Iris pigment epithelial cell (primary cell): ENCODE data around the gene TMEM158.

ENCODE experiments used
- DNase-seq: peaks from one replicate; pipeline ENCODE4 v3.0.0-alpha.2; 2011; ENCODE audit warnings: low read depth

Gene TMEM158

DNA sequence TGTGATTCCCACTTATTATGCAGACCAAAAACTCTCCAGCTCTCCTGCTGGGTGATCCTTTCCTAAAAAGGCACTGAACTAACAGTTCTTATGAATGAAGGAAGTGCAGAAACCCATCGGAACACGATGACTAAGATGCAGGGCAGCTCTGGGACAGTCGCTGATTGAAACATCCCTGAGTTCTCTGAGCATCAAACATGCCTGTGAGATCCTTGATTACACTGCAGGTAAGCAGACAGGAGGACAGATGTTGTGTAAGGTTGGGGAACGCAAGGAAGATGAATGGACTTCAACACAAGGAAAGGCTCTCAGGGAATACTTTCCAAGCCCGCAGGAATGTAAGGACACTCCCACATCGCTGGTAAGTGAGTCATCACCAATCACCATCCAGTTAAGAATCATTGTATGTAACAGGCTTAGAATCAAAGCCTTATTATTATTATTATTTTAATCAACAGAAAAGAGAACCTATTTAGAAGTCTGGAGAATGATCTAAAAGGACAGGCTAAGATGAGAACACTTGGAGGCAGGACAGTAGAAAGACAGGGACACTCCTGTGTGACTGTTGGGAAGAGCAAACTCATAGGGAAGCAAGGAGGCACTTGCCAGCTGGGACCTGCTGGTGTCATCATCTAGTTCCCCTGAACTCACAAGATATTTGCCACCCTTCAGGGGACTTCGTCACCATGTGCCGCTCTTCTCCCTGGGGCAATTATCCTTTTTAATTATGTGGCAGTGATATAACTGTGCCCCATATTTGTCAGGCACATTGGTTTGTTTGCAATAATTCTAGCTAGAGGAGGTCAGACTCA is 26.0 kb downstream of the TMEM158 start:
- DNase-seq = peak; percentile 88

DNA sequence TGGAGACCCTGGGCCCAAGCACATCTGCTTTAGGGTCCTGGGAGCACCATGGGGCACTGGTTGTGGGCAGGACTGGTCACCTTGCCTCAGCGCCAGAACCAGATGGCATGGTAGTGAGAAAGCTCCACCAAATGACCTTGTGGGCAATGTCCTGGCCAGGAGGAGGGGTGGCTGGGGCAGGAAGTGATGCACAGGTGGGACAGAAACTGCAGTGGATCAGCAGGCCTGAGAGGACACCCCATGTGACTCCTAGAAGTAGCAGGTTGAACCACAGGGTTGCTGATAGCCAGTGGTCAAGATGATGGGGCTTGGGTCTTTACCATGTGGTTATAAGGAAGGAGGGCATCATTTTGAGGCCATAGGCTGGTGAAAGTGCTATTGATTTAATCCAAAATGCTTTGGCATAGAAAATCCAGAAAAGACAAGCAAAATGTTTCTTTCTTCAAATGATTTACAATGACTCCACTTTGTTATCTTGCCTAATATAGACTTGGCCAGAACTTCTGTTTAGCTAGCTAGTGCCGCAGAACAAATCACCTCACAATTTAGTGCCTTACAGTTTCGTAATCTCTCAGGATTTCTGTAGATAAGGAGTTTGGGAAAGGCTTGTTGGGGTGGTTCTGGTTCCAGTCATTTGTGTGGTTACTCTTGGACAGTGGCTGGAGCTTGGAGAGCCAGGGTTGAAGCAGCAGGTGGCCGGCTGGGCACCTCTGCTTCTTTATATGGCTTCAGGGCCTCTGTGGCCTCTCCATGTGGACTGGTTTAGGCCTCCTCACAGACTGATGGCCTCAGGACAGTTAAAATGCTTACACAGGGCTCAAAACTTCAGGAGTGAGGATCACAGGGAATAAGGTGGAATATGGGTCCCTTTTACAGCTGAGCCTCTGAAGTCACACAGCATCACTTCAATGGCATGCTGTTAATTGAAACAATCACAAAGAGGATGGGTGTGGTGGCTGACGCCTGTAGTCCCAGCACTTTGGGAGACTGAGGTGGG is 27.5 kb downstream of the TMEM158 start:
- DNase-seq = peak; percentile 24

DNA sequence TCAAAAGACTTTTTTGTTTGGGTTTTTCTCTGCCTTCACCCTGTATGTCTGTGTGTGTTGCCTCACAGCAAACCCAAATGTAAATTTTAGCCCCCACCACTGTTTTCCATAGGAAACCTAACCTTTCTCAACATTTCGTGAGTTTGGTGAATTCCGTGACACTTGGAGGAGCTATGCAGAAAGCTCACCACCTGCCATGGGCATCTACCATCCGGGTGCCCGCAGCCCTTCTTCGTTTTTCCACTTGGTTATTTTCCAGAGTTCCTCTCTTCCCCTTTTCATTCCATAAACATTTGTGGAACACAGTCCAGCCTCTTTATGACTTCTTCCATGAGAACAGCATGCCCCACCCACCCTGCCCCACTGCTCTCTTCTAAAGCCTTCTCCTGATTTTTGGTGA is 31.3 kb downstream of the TMEM158 start:
- DNase-seq = no peak

DNA sequence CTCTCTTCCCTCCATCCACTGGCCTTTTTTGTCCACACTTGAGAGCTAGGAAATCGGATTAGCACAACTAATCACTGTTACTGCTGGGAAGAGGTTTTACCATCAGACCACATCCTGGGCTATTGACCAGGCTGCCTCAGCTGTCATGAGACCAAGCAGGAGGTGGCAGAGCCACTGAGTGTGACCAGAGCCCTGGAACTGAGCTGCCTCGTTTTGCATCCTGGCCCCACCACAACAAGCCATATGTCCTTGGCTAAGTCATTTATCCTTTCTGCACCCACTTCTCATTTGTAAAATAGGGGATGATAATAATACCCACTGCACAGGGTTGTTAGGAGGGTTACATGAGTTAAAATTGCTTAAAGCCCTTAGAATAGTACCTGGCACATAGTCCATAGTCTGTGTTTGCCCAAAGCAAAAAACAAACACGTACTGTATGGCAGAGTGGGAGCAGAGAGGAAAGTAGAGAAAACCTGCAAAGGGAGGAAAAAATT is 34.1 kb downstream of the TMEM158 start:
- DNase-seq = no peak

DNA sequence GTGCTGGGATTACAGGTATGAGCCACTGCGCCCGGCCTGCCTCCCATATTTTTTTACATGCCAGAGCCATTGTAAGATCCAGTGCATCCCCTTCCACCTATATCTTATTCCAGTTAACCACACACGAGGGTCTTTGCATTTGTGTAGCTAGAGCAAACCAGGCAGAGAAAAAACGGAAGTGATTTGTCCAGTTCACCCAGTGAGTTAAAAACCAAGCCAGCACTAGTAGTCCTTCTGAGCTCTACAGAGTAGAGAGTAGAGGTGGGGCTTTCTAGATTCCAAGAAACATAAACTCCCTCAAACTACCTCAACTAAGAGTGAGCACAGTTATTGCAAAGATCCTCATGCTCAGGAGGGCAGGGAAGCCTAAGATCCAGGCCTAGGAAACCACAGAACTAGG is 34.7 kb downstream of the TMEM158 start:
- no peak for DNase-seq

DNA sequence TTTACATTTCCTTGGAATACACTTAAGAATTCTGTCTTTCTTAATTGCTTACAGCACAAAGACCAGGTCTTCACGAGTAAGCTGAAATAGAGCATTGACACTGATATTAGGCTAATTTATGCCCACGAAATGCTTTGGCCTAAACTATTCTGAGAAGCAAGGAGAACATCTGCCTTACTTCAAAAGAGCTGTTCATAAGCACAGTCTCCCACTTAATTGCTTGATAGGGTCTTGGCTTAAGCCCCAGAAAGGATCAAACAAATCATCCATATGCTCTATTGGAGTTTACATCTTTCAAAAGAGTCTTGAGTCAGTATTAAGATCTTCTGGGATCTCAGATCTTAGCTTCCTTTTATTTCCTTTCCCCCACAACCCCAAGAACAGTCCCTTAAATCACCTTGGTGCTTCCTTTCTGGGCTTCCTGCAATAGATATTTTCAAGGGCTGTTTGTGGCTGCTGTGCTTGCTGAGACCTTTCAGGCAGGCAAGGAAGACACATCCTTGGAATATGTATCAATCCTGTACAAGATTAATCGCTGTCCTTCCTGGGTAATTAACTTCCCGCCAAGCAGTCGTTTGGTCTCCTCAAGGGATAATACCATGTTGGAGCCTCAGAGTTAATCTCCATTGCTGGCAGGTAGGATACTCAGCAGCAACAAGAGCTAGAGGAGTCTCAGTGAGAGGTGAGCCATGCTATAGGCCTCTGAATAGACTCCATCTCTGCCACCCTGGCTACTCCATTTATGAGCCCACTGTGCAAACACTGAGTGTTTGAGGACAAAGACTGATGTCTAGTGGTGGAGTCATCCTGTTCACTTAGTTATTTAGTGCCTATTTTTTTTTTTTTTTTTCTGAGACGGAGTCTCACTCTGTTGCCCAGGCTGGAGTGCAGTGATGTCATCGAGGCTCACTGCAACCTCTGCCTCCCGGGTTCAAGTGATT is 37.1 kb downstream of the TMEM158 start:
- no peak for DNase-seq

DNA sequence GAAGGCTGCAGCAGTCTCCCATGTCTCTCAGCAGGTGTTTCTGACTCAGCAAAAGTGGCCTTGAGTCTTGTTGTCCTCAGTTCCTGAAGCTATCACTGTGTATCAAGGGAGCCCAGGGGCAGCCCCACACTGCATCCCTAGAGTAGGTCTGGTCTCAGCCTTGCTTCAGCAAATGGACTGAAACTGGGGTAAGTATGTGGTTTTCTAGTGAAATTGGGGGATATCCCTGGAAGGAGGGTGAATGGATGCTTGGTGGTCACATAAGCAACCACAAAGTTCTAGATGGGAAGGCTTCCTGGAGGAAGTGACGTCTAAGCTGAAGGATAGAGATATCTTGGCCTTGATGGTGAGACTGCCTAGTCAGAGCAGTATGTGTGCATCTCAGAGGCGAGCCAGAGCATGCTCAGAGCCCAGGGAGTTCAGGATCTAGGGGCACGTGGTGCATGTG is 38.4 kb downstream of the TMEM158 start:
- no peak for DNase-seq

DNA sequence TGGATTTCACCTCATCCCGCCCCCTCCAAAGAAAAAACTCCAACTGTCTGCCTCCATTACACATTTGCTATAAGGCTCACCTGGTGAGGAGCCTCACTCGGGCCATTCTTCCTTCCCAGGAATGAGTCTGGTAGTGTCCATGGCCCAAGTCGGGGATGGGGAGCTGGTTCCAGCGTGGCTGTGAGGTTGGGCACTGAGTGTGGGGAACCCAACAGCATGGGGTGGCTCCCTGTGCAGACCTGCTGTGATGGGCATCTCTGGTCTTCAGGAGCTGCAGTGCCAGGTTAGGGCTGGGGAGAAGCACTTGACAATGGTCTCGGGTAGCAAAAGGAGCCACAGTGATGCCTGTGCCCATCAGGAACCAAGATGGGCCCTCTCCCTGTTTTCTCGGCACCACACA is 39.2 kb downstream of the TMEM158 start:
- DNase-seq = no peak

DNA sequence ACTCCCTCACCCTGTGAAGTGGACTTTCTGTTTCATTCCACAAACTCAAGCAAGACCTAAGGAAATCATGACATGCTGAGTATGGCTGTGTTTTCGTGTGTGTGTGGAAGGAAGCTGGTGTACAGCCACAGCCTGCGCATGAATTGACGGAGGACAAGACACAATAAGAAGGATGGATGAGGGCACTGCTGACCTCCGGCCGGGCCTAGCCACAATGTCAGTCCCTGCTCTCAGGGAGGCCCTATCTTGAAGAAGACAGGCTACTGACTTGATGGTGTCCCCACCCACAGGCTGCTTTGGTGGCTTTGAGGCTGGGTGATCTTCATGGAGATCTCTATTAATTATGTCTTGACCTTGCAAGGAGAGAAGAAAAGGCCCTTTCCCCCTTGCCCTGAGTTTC is 40.6 kb downstream of the TMEM158 start:
- no peak for DNase-seq

DNA sequence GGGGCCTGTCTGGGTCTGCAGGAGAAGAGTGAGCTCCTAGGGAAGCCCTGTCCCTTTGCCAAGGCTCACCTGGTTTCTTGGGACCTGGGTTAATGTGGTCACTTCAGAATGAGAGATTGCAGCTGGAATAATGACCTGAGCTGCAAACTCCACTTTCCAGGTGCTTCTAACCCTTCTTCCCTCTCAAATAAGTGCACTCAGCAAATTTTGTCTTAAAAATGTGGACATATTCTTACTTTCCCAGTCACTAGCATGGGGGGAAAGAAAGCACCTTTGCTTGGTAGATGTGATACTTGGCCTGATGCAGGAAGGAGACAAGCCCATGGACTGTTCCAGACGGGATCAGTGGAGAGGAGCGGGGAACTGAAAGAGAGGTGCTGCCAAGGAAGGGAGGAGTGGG is 41.0 kb downstream of the TMEM158 start:
- no peak for DNase-seq

DNA sequence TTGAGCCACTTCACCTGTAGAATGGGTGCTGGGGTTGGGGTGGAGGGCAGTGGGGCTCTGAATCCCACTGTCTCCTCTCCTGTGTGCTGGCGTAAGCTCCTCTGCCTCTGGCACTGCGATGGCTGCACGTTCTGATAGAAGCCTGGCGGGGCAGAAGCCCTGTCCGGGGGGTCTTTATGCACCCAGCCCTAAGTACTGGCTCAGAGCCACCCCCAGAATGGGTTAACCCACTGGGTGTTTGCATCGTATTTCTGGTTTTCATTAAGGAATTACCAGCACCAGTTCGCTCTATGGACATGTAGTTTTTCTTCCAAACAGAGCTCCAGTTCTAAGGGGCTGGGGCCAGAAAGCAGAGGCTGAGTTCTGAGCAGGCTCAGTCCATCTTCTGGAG is 42.2 kb downstream of the TMEM158 start:
- DNase-seq = no peak

DNA sequence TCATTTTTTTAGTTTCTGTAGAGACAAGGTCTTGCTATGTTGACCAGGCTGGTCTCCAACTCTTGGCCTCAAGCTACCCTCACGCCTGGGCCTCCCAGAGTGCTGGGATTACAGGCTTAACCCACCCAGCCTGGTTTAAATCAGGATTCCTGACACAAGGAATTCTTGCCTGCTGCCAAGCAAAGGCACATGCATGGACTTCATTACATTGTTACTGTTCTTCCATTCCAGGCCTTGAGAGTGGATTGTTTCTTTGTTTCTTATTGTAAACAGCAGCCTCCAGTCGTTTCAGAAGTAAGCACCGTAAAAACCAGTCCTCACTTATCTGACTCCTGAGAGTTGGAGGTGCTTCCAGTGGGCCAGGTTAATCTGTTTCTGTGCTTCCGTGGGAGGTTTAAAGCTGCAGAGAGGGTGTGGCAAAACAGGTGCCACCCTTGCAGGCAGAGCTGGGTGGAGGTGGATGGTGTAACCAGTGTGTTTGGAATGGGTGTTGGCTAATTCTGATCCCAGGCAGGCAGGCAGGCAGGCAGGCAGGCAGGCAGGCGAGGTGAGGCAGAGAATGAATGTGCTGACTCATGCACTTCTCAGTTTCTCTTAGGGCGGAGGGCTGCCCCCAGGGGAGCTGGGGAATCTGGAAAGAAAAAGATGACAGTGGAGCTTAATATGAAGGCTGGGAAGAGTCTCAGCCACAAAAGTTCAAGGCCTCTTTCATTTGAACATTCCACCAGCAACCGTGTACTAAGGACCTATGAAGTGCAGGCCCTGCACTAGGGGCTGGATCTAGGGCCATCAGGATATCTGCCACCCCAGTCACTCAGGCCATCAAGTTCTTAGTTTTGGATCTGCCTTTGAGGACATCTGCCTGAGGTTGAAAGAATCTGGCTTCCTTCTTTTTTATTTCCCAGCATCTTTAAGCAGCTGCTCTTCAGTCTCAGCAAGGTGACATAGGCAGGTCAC is 42.9 kb downstream of the TMEM158 start:
- peak; percentile 72 for DNase-seq

DNA sequence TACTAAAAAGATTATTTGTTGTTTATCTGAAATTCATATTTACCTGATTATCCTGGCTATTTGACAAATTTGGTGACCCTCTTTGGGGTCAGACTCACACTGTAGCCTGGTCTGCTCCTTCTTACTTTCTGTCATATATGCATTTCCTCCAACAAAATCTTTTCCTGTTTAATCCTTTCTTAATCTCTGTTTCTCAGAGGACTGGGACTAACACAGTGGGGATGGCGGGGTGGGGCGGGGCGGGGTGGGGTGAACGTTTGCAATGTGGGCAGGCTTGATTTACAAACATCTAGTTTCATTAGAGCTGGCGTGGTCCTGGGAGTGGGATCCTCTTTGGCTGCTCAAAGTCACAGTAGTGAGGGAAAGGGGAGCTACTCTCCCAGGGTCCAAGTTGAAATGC is 44.6 kb downstream of the TMEM158 start:
- DNase-seq = no peak

DNA sequence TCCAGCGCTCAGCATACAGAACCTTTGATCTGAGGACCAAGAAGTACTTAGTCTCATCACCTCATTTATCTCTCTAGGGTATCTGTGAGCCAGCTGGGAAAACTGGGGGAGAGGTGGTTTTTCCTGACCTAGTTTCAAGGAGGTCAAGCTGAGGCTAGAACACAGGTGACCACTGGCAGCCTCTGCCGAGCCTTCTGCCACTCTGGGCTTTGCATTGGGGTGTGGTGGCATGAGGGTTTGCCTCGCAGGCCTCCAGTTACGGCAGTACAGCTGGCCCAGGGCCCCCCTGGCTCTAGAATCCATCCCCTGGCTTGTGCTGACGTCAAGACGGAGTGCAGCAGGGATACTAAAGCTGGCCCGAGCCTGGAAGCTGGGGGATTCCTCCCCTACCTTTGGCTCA is 45.2 kb downstream of the TMEM158 start:
- no peak for DNase-seq

DNA sequence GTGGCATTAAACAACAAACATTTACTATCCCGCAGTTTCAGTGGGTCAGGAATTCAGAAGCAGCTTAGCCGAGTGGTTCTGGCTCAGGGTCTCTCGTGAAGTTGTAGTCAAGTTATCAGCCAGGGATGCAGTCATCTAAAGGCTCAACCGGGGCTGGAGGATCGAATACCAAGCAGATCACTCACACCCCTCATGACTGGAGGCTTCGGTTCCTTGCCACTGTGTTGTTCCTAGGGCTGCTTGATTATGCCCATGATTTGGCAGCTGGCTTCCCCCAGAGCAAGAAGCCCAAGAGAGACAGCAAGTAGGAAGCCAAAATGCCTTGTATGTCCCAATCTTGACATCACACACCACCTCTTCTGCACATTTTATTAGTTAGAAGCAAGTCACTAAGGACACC is 46.0 kb downstream of the TMEM158 start:
- peak; percentile 78 for DNase-seq

DNA sequence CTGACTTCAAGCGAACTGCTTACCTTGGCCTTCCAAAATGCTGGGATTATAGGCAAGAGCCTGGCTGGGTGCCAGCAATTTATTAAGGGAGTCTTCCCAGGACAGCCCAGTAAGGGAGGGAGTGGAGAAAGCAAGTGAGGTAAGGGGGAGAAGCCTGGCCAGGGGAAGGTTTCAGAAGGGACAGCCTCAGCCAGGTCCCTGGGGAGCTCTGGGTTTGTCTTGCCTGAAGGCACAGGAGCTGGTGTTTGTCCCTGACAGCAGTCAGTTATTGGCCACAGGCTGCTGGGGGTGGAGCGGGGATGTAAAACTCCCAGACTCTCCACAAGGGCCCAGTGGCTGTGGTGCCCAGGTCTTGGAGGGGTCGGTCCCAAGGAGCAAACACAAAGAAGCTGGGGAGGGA is 46.9 kb downstream of the TMEM158 start:
- DNase-seq = no peak

DNA sequence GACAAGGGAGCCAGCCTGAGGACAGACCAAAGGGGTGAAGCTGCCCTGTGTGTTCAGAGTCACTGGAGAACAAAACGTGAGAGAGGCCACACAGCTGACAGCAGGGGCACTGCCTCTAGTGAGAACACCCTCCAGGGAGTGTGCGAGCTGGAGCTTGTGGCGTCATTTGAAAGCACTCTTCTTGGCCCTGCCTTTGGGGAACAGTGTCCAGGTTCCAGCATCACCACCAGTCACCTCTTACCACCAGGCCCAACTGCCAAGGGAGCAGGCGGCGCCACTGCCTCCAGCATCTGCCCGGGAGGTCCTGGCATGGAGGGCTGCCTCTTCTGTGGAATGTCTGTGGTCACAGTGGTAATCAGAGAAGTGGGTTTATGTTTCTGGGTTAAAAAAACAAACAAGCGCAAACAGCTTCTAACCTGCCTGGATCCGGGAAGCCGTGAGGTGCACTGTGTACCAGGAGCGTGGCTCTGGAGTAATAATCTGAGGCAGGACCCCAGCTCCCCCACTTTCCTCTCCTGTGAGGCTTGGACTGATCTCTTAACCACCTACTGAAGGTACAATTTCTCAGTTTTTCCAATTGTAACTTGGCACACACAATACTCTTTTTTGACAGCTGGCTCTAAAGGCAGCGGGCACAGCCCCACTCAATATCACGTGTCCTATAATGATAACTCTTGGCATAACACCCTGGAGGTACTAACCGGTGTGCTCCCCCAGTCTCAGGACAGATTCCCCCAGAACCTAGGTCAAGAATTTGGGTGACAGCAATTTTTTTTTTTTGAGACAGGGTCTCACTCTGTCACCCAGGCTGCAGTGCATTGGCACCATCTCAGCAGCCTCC is 47.7 kb downstream of the TMEM158 start:
- peak; percentile 79 for DNase-seq

DNA sequence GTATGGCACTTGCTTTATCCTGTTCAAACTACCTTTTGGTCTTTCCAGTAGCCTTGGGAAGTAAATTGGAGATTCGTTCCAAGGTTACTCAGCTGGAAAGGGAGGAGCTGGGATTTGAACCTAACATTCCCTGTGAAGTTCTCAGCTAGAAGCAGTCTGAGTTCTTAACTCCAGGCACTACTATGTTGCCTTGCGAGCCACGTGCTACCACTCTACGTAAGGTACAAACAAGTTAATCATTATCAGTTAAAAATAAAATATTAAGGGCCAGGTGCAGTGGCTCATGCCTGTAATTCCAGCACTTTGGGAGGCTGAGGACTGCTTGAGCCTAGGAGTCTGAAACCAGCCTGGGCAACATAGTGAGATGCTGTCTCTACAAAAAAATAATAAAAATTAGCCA is 49.2 kb downstream of the TMEM158 start:
- DNase-seq = no peak
